ENCODE data around the gene UQCR10. TPM values are rescaled to one million over a fixed set of nuclear protein-coding genes. Genes with fewer than 3 reads are reported as not detected.

UQCR10 gene
- total RNA-seq, 1 experiment from 2014 or later = 119 TPM

DNA sequence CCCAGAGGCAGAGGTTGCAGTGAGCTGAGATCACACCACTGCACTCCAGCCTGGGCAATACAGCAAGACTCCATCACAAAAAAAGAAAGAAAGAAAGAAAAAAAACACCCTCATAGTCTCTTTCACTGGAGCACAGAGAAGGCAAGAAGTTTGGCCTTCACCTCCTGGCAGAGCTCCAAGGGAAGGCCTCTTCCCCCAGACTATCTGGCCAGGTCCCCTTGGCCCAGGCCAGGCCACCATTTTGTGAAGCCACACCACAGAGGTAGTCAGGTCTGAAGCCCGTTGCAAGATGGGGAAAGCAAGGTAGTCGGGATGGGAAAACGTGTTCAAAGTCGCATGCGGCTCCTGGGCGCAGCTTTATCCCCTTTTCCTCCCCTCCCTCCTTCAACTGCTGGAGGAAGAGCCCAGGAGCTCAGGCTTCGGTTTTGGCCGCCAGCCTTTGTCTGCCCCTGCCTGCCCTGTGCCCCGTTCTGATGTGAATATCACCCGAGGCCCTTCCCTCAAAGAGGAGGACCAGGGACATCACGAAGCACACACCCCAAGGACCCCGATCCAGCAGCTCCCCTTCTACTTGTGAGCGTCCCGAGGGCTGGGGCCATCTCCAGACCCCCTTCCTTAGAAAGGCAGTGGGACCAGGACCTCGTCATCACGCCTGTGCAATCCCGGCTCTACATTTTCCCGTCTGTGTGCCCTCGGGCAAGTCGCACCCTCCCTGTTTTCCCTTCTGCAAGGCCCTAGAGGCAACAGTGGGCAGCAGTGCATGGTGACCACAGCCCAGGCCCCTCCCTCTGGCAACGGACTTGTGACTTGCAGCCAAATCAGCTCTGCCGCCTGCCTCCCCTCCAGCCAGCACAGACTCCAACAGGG, 29.7 kb upstream of the UQCR10 start:
- Histone ChIP-seq H3K9me3 (ENCODE audit: control insufficient read depth in 1 of 2, insufficient read depth in 1 of 2, low read depth in 1 of 2, low read length in 2 of 2) (no peaks in the 10 kb centered on the region), H4K20me1 (ENCODE audit: insufficient read depth) (no peaks in the 10 kb centered on the region), H3K9ac (ENCODE audit: low read length) (no peak overlapping the region), H3K36me3 (ENCODE audit: control insufficient read depth in 1 of 2, insufficient read depth in 2 of 2, low read length in 2 of 2) (no peaks in the 10 kb centered on the region), H2AFZ (ENCODE audit: low read depth, low read length, poor library complexity, severe bottlenecking) (no peak overlapping the region), H3K27ac (ENCODE audit: low read depth, low read length) (no peak overlapping the region), H3K9me2 (ENCODE audit: insufficient read depth) (no peaks in the 10 kb centered on the region), H3K79me2 (ENCODE audit: insufficient read depth, low read length) (no peaks in the 10 kb centered on the region), H3K4me3 (replicated peaks in 1 of 2; ENCODE audit: low read depth in 1 of 2, low read length in 2 of 2) (no peak overlapping the region), H3K4me2 (ENCODE audit: low read length) (no peak overlapping the region), H3K4me1 (ENCODE audit: control insufficient read depth in 1 of 2, insufficient read depth in 2 of 2, low read length in 2 of 2) (no peaks in the 10 kb centered on the region), H3K27me3 (ENCODE audit: insufficient read depth, low read length) (no peaks in the 10 kb centered on the region)
- DNase-seq (ENCODE audit: low read depth, low spot score) = no peak
- CTCF ChIA-PET = no interaction called here
- TF ChIP-seq EZH2phosphoT487 (IDR thresholded peaks at IDR 0.05; ENCODE audit: borderline replicate concordance) = no peak
- TF ChIP-seq POLR2A (IDR thresholded peaks at IDR 0.05; ENCODE audit: borderline replicate concordance, extremely low read depth, insufficient read depth, insufficient read length) = no peak
- TF ChIP-seq YY1 (IDR thresholded peaks at IDR 0.05; ENCODE audit: extremely low read depth, insufficient replicate concordance, low read depth, low read length) = no peak
- TF ChIP-seq FOSL1 (IDR thresholded peaks at IDR 0.05; ENCODE audit: low read depth) = no peak
- TF ChIP-seq SRF (IDR thresholded peaks at IDR 0.05; ENCODE audit: low read depth) = no peak
- RAD21 ChIA-PET (ENCODE audit: low non-redundant PET in 1 of 2, low total read pairs in 2 of 2, uncharacterized antibody in 2 of 2, unreplicated experiment in 2 of 2) = no interaction called here
- POLR2A ChIA-PET = interaction anchor here (1.1 kb wide), 1 partner anchor 36 kb away, joined by 3 read pairs; no protein-coding TSS in a partner anchor
- BruUV-seq (replicated peaks) = no TSS peak
- no peak for ATAC-seq
- intact Hi-C loops (cut with micrococcal nuclease) = no loop called here

GRCh38 chr22:29738118-29738815, 28.9 kb upstream of the UQCR10 start:
- H3K36me3 ChIP-seq (ENCODE audit: control insufficient read depth in 1 of 2, insufficient read depth in 2 of 2, low read length in 2 of 2) = no peaks in the 10 kb centered on the region
- H3K27ac ChIP-seq (ENCODE audit: low read depth, low read length) = no peak overlapping the region
- ChIA-PET POLR2A (interaction anchor here (1.1 kb wide), 1 partner anchor 35 kb away, joined by 3 read pairs; no protein-coding TSS in a partner anchor), RAD21 (ENCODE audit: low non-redundant PET in 1 of 2, low total read pairs in 2 of 2, uncharacterized antibody in 2 of 2, unreplicated experiment in 2 of 2) (no interaction called here), CTCF (no interaction called here)
- no peak overlapping the region for H3K4me3 ChIP-seq (replicated peaks in 1 of 2; ENCODE audit: low read depth in 1 of 2, low read length in 2 of 2)
- no peaks in the 10 kb centered on the region for H3K4me1 ChIP-seq (ENCODE audit: control insufficient read depth in 1 of 2, insufficient read depth in 2 of 2, low read length in 2 of 2)
- no peak overlapping the region for H2AFZ ChIP-seq (ENCODE audit: low read depth, low read length, poor library complexity, severe bottlenecking)
- TF ChIP-seq CBX3 (IDR thresholded peaks at IDR 0.05; ENCODE audit: low read depth) (no peak), SIN3A (IDR thresholded peaks at IDR 0.05; ENCODE audit: low read depth) (no peak), ZNF274 (IDR thresholded peaks at IDR 0.05; ENCODE audit: low read depth, low read length) (no peak), MAX (IDR thresholded peaks at IDR 0.05) (no peak), ELF1 (IDR thresholded peaks at IDR 0.05; ENCODE audit: borderline replicate concordance, low read depth) (no peak), SRF (IDR thresholded peaks at IDR 0.05; ENCODE audit: low read depth) (no peak), EZH2 (IDR thresholded peaks at IDR 0.05) (no peak), TCF7L2 (IDR thresholded peaks at IDR 0.05; ENCODE audit: borderline replicate concordance, extremely low read depth, insufficient read depth, insufficient read length) (no peak), ATF3 (IDR thresholded peaks at IDR 0.05) (no peak), JUND (IDR thresholded peaks at IDR 0.05) (no peak), POLR2AphosphoS5 (IDR thresholded peaks at IDR 0.05; ENCODE audit: low read depth, low read length) (no peak), CEBPB (IDR thresholded peaks at IDR 0.05; ENCODE audit: low read depth) (no peak), REST (IDR thresholded peaks at IDR 0.05; ENCODE audit: low read depth) (no peak)
- H3K9me2 ChIP-seq (ENCODE audit: insufficient read depth) = no peaks in the 10 kb centered on the region
- H3K9ac ChIP-seq (ENCODE audit: low read length) = no peak overlapping the region
- no peaks in the 10 kb centered on the region for H3K79me2 ChIP-seq (ENCODE audit: insufficient read depth, low read length)
- no peaks in the 10 kb centered on the region for H4K20me1 ChIP-seq (ENCODE audit: insufficient read depth)
- BruUV-seq (replicated peaks) = no TSS peak
- no peak overlapping the region for H3K4me2 ChIP-seq (ENCODE audit: low read length)
- DNase-seq (ENCODE audit: low read depth, low spot score) (no peak), ATAC-seq (no peak)
- intact Hi-C loops (cut with micrococcal nuclease) = no loop called here
- no peaks in the 10 kb centered on the region for H3K27me3 ChIP-seq (ENCODE audit: insufficient read depth, low read length)
- H3K9me3 ChIP-seq (ENCODE audit: control insufficient read depth in 1 of 2, insufficient read depth in 1 of 2, low read depth in 1 of 2, low read length in 2 of 2) = no peaks in the 10 kb centered on the region

All from HCT116 (cell line).